ENCODE measurements around the gene RANBP10. TPM values are rescaled to one million over a fixed set of nuclear protein-coding genes. Genes with fewer than 3 reads are reported as not detected.

RANBP10 gene
- total and polyA plus RNA-seq, 2 donors (not counting 3 experiments of a cell fraction or from before 2014, with no cell fraction given): 25.6 to 28.8 TPM

DNA sequence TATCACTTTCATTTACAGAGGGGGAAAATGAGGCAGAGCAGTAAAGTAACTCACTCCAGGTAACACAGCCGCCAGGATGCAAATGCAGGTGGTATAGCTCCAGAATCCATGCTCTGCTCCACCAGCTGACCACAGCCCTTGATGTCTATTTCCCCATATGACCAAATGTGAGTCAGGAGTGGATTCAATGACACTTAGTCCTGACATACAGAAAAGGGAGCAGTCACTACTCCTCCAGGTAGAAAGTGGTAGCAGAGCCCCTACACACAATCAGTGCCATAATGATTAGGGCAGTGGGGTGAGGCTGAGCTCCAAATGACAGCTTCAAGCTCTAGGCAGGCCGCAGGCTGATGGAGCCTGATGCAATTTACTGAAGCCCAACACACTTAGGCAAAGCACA, 44.0 kb downstream of the RANBP10 start:
- Histone ChIP-seq H3K9me1 (replicated peaks; ENCODE audit: control insufficient read depth, extremely low read depth, insufficient read depth, low read length) (no peaks in the 10 kb centered on the region), H4K20me1 (replicated peaks; ENCODE audit: control insufficient read depth, extremely low read depth, insufficient read depth, low read length) (no peaks in the 10 kb centered on the region), H3K4me1 (ENCODE audit: control insufficient read depth, extremely low read depth, insufficient read depth, low read length) (peaks cover 7% of the 10 kb centered on the region), H3K4me2 (ENCODE audit: insufficient read depth, low read length) (no peak overlapping the region), H3K36me3 (ENCODE audit: control insufficient read depth in 2 of 2, extremely low read depth in 1 of 2, insufficient read depth in 2 of 2, low read length in 2 of 2) (peaks cover 0 to 12% of the 10 kb centered on the region in 2 experiments), H3K79me2 (ENCODE audit: control insufficient read depth, insufficient read depth, low read length) (peaks cover 2% of the 10 kb centered on the region), H3K27me3 (ENCODE audit: control insufficient read depth in 2 of 2, insufficient read depth in 2 of 2, low read length in 2 of 2) (no peaks in the 10 kb centered on the region), H3K4me3 (replicated peaks in 1 of 3; ENCODE audit: insufficient read depth in 1 of 3, low read depth in 1 of 3, low read length in 3 of 3) (no peak overlapping the region), H2AFZ (ENCODE audit: low read depth, low read length) (no peak overlapping the region), H3K9ac (replicated peaks; ENCODE audit: extremely low read depth, insufficient read depth, low read length) (no peak overlapping the region), H3K27ac (ENCODE audit: insufficient read depth, low read depth, low read length) (no peak overlapping the region), H3K9me3 (replicated peaks; ENCODE audit: control insufficient read depth, insufficient read depth, low read length) (no peaks in the 10 kb centered on the region)
- BruUV-seq (replicated peaks): no TSS peak
- DNase-seq (ENCODE audit: low read depth, low spot score): no peak
- ChIA-PET CTCF (interaction anchor here (1.0 to 3.2 kb wide), 2 partner anchors 12 to 54 kb away, joined by 3 to 17 read pairs; no protein-coding TSS in a partner anchor), POLR2A (no interaction called here)
- intact Hi-C loops (cut with micrococcal nuclease) (no loop called here), dilution Hi-C loops (cut with MboI; ENCODE audit: extremely low pct_ligation_motif_present, low sequenced_read_pairs) (no loop called here)
- FAIRE-seq: no peak
- TF ChIP-seq JUN (IDR thresholded peaks at IDR 0.05; ENCODE audit: borderline replicate concordance, insufficient read depth, insufficient read length, low read depth) (no peak), MYC (IDR thresholded peaks at IDR 0.05; ENCODE audit: low read depth, low read length) (no peak), FOS (IDR thresholded peaks at IDR 0.05; ENCODE audit: borderline replicate concordance, insufficient read depth, low read length) (no peak), POLR2AphosphoS5 (IDR thresholded peaks at IDR 0.05; ENCODE audit: insufficient read depth, low read depth, low read length) (no peak), GATA2 (IDR thresholded peaks at IDR 0.05; ENCODE audit: insufficient read depth, insufficient read length, low read depth, low read length) (no peak), POLR2A (IDR thresholded peaks at IDR 0.05; ENCODE audit: low read depth, low read length) (no peak), EZH2 (IDR thresholded peaks at IDR 0.05; ENCODE audit: borderline replicate concordance, low read depth, low read length, severe bottlenecking) (no peak)
- TF ChIP-seq, protein P1, sequence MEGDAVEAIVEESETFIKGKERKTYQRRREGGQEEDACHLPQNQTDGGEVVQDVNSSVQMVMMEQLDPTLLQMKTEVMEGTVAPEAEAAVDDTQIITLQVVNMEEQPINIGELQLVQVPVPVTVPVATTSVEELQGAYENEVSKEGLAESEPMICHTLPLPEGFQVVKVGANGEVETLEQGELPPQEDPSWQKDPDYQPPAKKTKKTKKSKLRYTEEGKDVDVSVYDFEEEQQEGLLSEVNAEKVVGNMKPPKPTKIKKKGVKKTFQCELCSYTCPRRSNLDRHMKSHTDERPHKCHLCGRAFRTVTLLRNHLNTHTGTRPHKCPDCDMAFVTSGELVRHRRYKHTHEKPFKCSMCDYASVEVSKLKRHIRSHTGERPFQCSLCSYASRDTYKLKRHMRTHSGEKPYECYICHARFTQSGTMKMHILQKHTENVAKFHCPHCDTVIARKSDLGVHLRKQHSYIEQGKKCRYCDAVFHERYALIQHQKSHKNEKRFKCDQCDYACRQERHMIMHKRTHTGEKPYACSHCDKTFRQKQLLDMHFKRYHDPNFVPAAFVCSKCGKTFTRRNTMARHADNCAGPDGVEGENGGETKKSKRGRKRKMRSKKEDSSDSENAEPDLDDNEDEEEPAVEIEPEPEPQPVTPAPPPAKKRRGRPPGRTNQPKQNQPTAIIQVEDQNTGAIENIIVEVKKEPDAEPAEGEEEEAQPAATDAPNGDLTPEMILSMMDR (IDR thresholded peaks at IDR 0.05; ENCODE audit: extremely low read depth in 1 of 2, insufficient read depth in 1 of 2, low read depth in 1 of 2, low read length in 2 of 2): no peak
- TF ChIP-seq, protein P2, sequence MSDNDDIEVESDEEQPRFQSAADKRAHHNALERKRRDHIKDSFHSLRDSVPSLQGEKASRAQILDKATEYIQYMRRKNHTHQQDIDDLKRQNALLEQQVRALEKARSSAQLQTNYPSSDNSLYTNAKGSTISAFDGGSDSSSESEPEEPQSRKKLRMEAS (IDR thresholded peaks at IDR 0.05; ENCODE audit: insufficient read depth, insufficient read length): no peak

Measured in endothelial cell of umbilical vein (primary cell).